K562 (cell line): Measurements from ENCODE around the gene C1orf116. TPM values are rescaled to one million over a fixed set of nuclear protein-coding genes. Genes with fewer than 3 reads are reported as not detected.

Experiments used
- BCLAF1 ChIP-seq, 2 experiments: fragments of 450-650 bp in 1 of 2; IDR thresholded peaks; 2 replicates each; pipeline ENCODE4 v1.6.1; 2011 to 2017; ENCODE audit warnings: low read depth in 2 of 2, antibody characterized with exemption in 1 of 2, borderline replicate concordance in 1 of 2, low read length in 1 of 2, mild to moderate bottlenecking in 1 of 2, mixed read lengths in 1 of 2; ENCODE audit not compliant: control insufficient read depth in 1 of 2
- CBX8 ChIP-seq: fragments of 200-600 bp; sonication (generic); IDR thresholded peaks from 2 replicates; pipeline ENCODE4 v1.6.1; 2012; ENCODE audit warnings: borderline replicate concordance, mixed run types, low read depth, mild to moderate bottlenecking, moderate library complexity, mixed read lengths, low read length, control low read depth, inconsistent platforms; ENCODE audit not compliant: poor library complexity, severe bottlenecking; ENCODE audit errors: extremely low read depth
- ELK3 ChIP-seq: fragments of 450-650 bp; formaldehyde crosslinking; IDR thresholded peaks from 2 replicates; pipeline ENCODE4 v1.4.0; 2020; ENCODE audit warnings: mild to moderate bottlenecking
- ESRRB ChIP-seq: fragments of 250-450 bp; sonication (Bioruptor Pico); IDR thresholded peaks from 2 replicates; pipeline ENCODE4 v1.5.0; 2020; ENCODE audit warnings: mild to moderate bottlenecking, moderate library complexity, borderline replicate concordance
- EZH2 ChIP-seq: IDR thresholded peaks from 2 replicates; pipeline ENCODE4 v1.6.1; 2012; ENCODE audit warnings: low read depth, mild to moderate bottlenecking, inconsistent platforms, low read length, borderline replicate concordance
- FOXA3 ChIP-seq, 2 experiments: fragments of 450-650 bp in 1 of 2; sonication (generic) in 1 of 2; formaldehyde crosslinking; IDR thresholded peaks in 1 of 2; conservative IDR thresholded peaks in 1 of 2; 2 replicates each; pipeline versions ENCODE4 v1.4.0 to v1.8.0; 2020 to 2022; ENCODE audit warnings: mild to moderate bottlenecking in 2 of 2, missing genetic modification reagents in 1 of 2
- GTF3C2 ChIP-seq: IDR thresholded peaks from 3 replicates; pipeline ENCODE4 v1.6.1; 2011; ENCODE audit warnings: borderline replicate concordance, mild to moderate bottlenecking, moderate library complexity; ENCODE audit not compliant: insufficient read length; ENCODE audit errors: extremely low read depth
- KLF6 ChIP-seq: fragments of 250-450 bp; sonication (Bioruptor Pico); IDR thresholded peaks from 2 replicates; pipeline ENCODE4 v1.4.0; 2020; ENCODE audit warnings: mild to moderate bottlenecking, moderate library complexity, borderline replicate concordance
- NR2F6 ChIP-seq: fragments of 450-650 bp; formaldehyde crosslinking; IDR thresholded peaks from 2 replicates; pipeline ENCODE4 v1.4.0; 2020; ENCODE audit warnings: mild to moderate bottlenecking
- SAP30 ChIP-seq: fragments of 200-600 bp; sonication (generic); IDR thresholded peaks from 2 replicates; pipeline ENCODE4 v1.6.1; 2012; ENCODE audit warnings: borderline replicate concordance, low read depth, mild to moderate bottlenecking, moderate library complexity, low read length, control low read depth, inconsistent platforms; ENCODE audit not compliant: insufficient read depth, poor library complexity, severe bottlenecking
- THAP7 ChIP-seq: fragments of 250-450 bp; sonication (Bioruptor Pico); IDR thresholded peaks from 2 replicates; pipeline ENCODE4 v1.5.0; 2021
- THRA ChIP-seq: fragments of 450-650 bp; IDR thresholded peaks from 2 replicates; pipeline ENCODE4 v1.6.1; 2017; ENCODE audit warnings: mild to moderate bottlenecking, moderate library complexity
- ZFX ChIP-seq: sonication (generic); formaldehyde crosslinking; IDR thresholded peaks from 2 replicates; pipeline ENCODE4 v1.8.0; 2022; ENCODE audit warnings: mild to moderate bottlenecking, missing genetic modification reagents, moderate library complexity
- ZKSCAN1 ChIP-seq: fragments of 150-350 bp; IDR thresholded peaks from 2 replicates; pipeline ENCODE4 v1.6.1; 2016; ENCODE audit warnings: low read depth, low read length
- ZNF24 ChIP-seq: fragments of 450-650 bp; IDR thresholded peaks from 2 replicates; pipeline ENCODE4 v1.6.1; 2016
- polyA plus RNA-seq, 8 experiments: library from polyadenylated mRNA; depleted of rRNA in 4 of 8; stranded (reverse) in 5 of 8; unstranded in 3 of 8; fragments of >200 nt; fragmentation: Nextera tagmentation in 2 of 8; fragmentation: Illumina TruSeq in 1 of 8; extraction: Ambion mirVana in 2 of 8; extraction: Trizol in 1 of 8; gene quantifications; 2 replicates each; pipeline versions ENCODE4 v1.2.1 to v1.2.3, GENCODE V29; 2011 to 2014; ENCODE audit warnings: inconsistent platforms in 1 of 8, missing spikeins in 1 of 8
- total RNA-seq, 7 experiments: library from RNA; depleted of rRNA in 6 of 7; stranded (reverse); fragments of >200 nt in 6 of 7; fragmentation: Illumina TruSeq in 2 of 7; extraction: Trizol in 2 of 7; gene quantifications; 2 replicates each; pipeline versions ENCODE4 v1.2.1 to v1.2.3, GENCODE V29; 2011 to 2021; ENCODE audit warnings: low replicate concordance in 1 of 7

The C1orf116 gene
- total and polyA plus RNA-seq, 9 of the 15 experiments (the other 6 are each of a cell fraction or from before 2014, with no cell fraction given), result 0.62 to 3.0 (median 0.95) TPM

GRCh38 chr1:207050480-207051190 is 18.1 kb upstream of the C1orf116 start (continued):
- peak; percentile 92 for TF ChIP-seq ZFX (CRISPR knock-in tag)
- no peak; a peak in 1 of 4 replicates for TF ChIP-seq FOXA3 (CRISPR knock-in tag; conservative IDR thresholded peaks at IDR 0.05 in 1 of 2, IDR thresholded peaks at IDR 0.05 in 1 of 2)
- TF ChIP-seq NR2F6 (CRISPR knock-in tag), result no peak
- no peak for TF ChIP-seq THRA
- TF ChIP-seq ESRRB, result no peak
- no peak for TF ChIP-seq KLF6 (CRISPR knock-in tag)
- TF ChIP-seq CBX8, result no peak
- TF ChIP-seq SAP30, result peak; percentile 86
- TF ChIP-seq ZKSCAN1, result no peak
- TF ChIP-seq THAP7 (CRISPR knock-in tag), result 0 out of 2 replicates have a peak, but pooled peaks have one; percentile 9
- no peak for TF ChIP-seq EZH2
- TF ChIP-seq GTF3C2, result no peak
- TF ChIP-seq ELK3 (CRISPR knock-in tag), result no peak
- no peak for TF ChIP-seq BCLAF1 (IDR thresholded peaks at IDR 0.05; ENCODE audit: borderline replicate concordance in 1 of 2, control insufficient read depth in 1 of 2, low read depth in 2 of 2, low read length in 1 of 2)
- no peak for TF ChIP-seq ZNF24
